ENCODE results near the gene TIMM22. TPM values are rescaled to one million over a fixed set of nuclear protein-coding genes. Genes with fewer than 3 reads are reported as not detected.
A peak's percentile ranks its signal among the peaks of the same experiment; 100 is the strongest.
"Not testable (repeated sequence)": the region's sequence is repeated elsewhere in the genome, so short reads cannot be mapped to it uniquely, and the experiment has no call there.

The TIMM22 gene
- 10 to 100 TPM in 3 of 4 donors, 1 to 10 TPM in 1; 8.0 to 18.0 (median 12.4) TPM for total RNA-seq
- 10 to 100 TPM; 14.9 to 27.2 (median 21.6) TPM for polyA plus RNA-seq
- long read RNA-seq, donor 1, transcript TIMM22-201 (4 exons, 3,194 nt): major isoform, 13 of 13 reads
- long read RNA-seq, donor 1, partial matches to known transcripts: 0 of 13 reads
- long read RNA-seq, donor 1, other reads (novel, unspliced or antisense): 0 of 13 reads
- long read RNA-seq, donor 2, transcript TIMM22-201 (4 exons, 3,194 nt): major isoform, 82 of 87 reads
- long read RNA-seq, donor 2, partial matches to known transcripts: 1 of 87 reads
- long read RNA-seq, donor 2, other reads (novel, unspliced or antisense): 4 of 87 reads

DNA sequence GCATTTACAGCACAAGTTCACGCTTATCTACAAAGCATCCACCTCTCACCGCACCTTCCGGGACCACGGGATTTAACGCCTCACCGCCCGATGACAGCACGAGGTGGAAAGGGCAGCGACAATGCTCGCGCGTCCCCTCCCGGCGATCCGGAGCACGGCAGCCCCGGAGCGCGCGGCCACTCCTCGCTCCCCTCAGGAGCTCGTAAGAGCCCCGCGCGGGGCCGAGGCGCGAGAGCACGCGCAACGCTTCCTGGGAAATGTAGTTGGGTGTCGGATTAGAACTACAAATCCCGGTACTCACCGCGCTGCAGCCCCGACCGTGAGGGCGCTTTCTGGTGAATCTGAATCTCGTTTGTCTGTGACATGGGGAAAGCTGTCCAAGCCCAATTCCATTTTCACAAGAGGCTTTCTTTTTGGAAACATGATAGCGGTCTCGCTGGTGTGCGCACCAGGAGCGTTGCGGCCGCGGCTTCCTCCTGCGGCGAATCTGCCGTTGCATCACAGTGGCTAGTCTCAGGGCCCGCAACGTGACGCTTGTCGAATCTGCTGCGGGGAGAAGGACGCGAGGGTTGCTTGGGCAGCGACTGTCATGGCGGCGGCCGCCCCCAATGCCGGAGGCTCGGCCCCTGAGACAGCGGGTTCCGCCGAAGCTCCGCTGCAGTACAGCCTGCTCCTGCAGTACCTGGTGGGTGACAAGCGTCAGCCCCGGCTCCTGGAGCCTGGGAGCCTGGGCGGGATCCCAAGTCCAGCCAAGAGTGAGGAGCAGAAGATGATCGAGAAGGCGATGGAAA is at the start of gene TIMM22:
Gene TIMM22 (plus strand): TSS at position 576 of the 791 bp plus-strand sequence. CDS start 14 bp downstream, at position 590.
- TF ChIP-seq CTCF (IDR thresholded peaks at IDR 0.05): peak; percentile 93
- peaks cover 0 to 25% of the 10 kb centered on the region in 2 donors for H3K36me3 ChIP-seq (ENCODE audit: insufficient read depth in 1 of 2, low read depth in 1 of 2)
- H3K27ac ChIP-seq: peak within 1 kb of the TSS; percentile 89
- H3K27me3 ChIP-seq (ENCODE audit: insufficient read depth in 3 of 3, low read length in 2 of 3): no peaks in the 10 kb centered on the region
- peak; percentile 95 to 97 for DNase-seq
- intact Hi-C loops (cut with DNase I): loop anchor here in 1 of 2 donors (5.0 kb wide), 1 partner anchor 584 kb away; a partner anchor contains a TSS
- 0 to 1% (median 0%) methylated on average over 67 to 71 of the region's 71 CpGs for WGBS, 3 donors
- H3K9me3 ChIP-seq: no peaks in the 10 kb centered on the region
- peak; percentile 92 to 94 (median 94) for ATAC-seq
- H3K4me1 ChIP-seq: peaks cover 46% of the 10 kb centered on the region
- peak within 1 kb of the TSS; percentile 83 for H3K4me3 ChIP-seq

GRCh38 chr17:948284-948852 is 48.6 kb upstream of the TIMM22 start:
- Histone ChIP-seq H3K27me3 (ENCODE audit: insufficient read depth in 3 of 3, low read length in 2 of 3) (no peaks in the 10 kb centered on the region), H3K4me1 (peaks cover 19% of the 10 kb centered on the region), H3K27ac (no peak overlapping the region), H3K4me3 (no peak overlapping the region), H3K36me3 (ENCODE audit: insufficient read depth in 1 of 2, low read depth in 1 of 2) (no peaks in the 10 kb centered on the region), H3K9me3 (no peaks in the 10 kb centered on the region)
- WGBS, 3 donors: 72 to 83% (median 77%) methylated on average over 20 to 25 of the region's 25 CpGs
- TF ChIP-seq CTCF (IDR thresholded peaks at IDR 0.05): no peak
- ATAC-seq: peak in 2 of 4 donors; percentile 21 to 22
- peak in 1 of 2 donors; percentile 48 for DNase-seq
- intact Hi-C loops (cut with DNase I): no loop called here

- Histone ChIP-seq H3K4me3 (no peak overlapping the region), H3K9me3 (no peaks in the 10 kb centered on the region), H3K27ac (no peak overlapping the region), H3K27me3 (ENCODE audit: insufficient read depth in 3 of 3, low read length in 2 of 3) (no peaks in the 10 kb centered on the region), H3K4me1 (peaks cover 29% of the 10 kb centered on the region), H3K36me3 (ENCODE audit: insufficient read depth in 1 of 2, low read depth in 1 of 2) (no peaks in the 10 kb centered on the region)
- ATAC-seq (no peak), DNase-seq (peak in 1 of 2 donors; percentile 36)
- 66 to 70% (median 66%) methylated on average over 8 to 10 of the region's 12 CpGs for WGBS, 3 donors
- TF ChIP-seq CTCF (IDR thresholded peaks at IDR 0.05): no peak
- intact Hi-C loops (cut with DNase I): loop anchor here in 1 of 2 donors (10.0 kb wide), 1 partner anchor 45 kb away; no protein-coding TSS in a partner anchor
Observed at GRCh38 chr17:949623-950303, 47.2 kb upstream of the TIMM22 start.

DNA sequence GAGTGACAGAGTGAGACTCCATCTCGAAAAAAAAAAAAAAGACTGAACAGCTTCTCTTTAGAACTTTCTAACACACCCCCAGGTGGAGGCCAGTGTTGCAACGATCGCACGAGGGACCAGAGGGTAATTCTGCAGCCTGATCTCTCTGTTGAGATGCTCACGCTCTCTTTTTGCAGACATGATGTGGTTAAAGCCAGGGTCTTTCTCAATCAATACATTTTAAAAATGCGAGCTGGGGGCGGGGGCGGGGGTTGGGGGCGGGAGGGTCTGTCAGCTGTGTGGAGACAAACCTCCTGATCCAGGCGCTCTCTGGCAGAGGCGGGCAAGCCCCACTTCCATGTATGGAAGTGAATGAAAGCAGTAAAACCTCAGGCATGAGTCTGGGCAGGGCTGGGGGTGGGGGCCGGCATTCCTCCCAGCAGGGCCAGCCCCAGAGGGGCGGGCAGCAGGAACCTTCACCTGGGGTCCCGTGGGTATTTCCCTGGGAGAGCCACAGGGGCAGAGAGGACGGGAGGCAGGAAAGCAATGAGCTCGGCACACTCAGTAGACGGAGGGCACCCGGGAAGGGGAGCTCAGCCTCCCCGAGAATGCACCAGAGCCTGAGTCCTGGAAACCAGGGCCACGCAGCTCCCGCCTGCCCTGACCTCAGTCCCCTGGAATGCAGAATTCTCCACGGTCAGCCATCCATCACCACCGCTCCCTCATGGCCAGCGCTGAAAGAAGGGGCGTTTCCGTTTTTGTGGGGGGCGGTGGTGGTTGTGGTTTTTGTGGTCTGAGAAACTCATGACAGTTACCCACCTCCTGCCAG is 45.4 kb upstream of the TIMM22 start:
- H3K4me3 ChIP-seq: peak overlapping the region; percentile 25
- intact Hi-C loops (cut with DNase I): loop anchor here in 1 of 2 donors (10.0 kb wide), 1 partner anchor 47 kb away; no protein-coding TSS in a partner anchor

GRCh38 chr17:952592-952991 is 44.3 kb upstream of the TIMM22 start:
- intact Hi-C loops (cut with DNase I): loop anchor here in 1 of 2 donors (10.0 kb wide), 1 partner anchor 48 kb away; no protein-coding TSS in a partner anchor
- peaks cover 41% of the 10 kb centered on the region for H3K4me1 ChIP-seq
- not testable (repeated sequence) for H3K27ac ChIP-seq; H3K9me3 ChIP-seq; ATAC-seq; H3K27me3 ChIP-seq (ENCODE audit: insufficient read depth in 3 of 3, low read length in 2 of 3); H3K36me3 ChIP-seq (ENCODE audit: insufficient read depth in 1 of 2, low read depth in 1 of 2); DNase-seq; H3K4me3 ChIP-seq
- 94 to 98% (median 97%) methylated on average over 9 to 18 of the region's 18 CpGs for WGBS, 3 donors

More for the DNA sequence above, 45.4 kb upstream of the TIMM22 start:
- 36 to 57% (median 48%) methylated on average over 26 to 27 of the region's 27 CpGs for WGBS, 3 donors
- Histone ChIP-seq H3K4me1 (peaks cover 33% of the 10 kb centered on the region), H3K9me3 (no peaks in the 10 kb centered on the region), H3K27me3 (ENCODE audit: insufficient read depth in 3 of 3, low read length in 2 of 3) (no peaks in the 10 kb centered on the region), H3K36me3 (ENCODE audit: insufficient read depth in 1 of 2, low read depth in 1 of 2) (no peaks in the 10 kb centered on the region), H3K27ac (peak overlapping the region; percentile 41)
- DNase-seq (peak in 1 of 2 donors; percentile 40), ATAC-seq (peak; percentile 48 to 80 (median 60))
- TF ChIP-seq CTCF (IDR thresholded peaks at IDR 0.05): no peak
